GM19468 (cell line): Measurements from ENCODE around the gene SLC22A7.
"Not testable (repeated sequence)": the region's sequence is repeated elsewhere in the genome, so short reads cannot be mapped to it uniquely, and the experiment has no call there.

ENCODE experiments used
- ATAC-seq: cut with Tn5 transposase; IDR thresholded peaks from one replicate; pipeline ENCODE4 v1.9.1; 2021; ENCODE audit warnings: mild to moderate bottlenecking, moderate library complexity, moderate number of reproducible peaks; ENCODE audit not compliant: unreplicated experiment; ENCODE audit errors: extremely low read depth

The SLC22A7 gene

DNA sequence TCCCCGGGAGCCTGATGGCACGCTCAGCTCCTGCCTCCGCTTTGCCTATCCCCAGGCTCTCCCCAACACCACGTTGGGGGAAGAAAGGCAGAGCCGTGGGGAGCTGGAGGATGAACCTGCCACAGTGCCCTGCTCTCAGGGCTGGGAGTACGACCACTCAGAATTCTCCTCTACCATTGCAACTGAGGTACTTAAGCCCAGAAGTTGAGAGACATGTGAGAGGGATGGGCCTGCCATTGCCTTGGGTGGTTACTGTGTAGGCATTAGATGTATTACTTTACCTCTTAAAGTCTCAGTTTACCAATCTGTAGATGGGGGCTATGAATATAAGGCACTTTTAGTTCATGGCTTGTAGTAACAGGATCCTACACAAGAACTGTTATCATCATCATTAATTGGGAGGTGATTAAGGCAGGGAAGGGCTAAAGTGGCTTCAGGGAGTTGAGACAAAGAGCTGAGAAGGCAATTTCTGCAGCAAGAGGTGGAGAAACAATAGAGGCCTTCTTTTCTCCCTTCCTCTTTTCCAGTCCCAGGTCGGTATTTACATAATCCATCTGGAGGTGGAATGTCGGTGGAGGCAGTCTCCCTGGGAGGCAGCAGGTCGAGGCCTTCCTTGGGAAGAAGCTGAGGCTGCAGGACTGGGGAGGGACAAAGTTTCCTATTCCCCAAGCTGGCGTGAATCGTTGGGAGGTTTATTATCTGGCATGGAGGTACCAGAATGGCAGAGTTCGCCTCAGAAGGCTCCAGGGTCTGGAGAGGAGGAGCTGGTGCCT is 691 bp downstream of the SLC22A7 start:
- ATAC-seq, result no peak

DNA sequence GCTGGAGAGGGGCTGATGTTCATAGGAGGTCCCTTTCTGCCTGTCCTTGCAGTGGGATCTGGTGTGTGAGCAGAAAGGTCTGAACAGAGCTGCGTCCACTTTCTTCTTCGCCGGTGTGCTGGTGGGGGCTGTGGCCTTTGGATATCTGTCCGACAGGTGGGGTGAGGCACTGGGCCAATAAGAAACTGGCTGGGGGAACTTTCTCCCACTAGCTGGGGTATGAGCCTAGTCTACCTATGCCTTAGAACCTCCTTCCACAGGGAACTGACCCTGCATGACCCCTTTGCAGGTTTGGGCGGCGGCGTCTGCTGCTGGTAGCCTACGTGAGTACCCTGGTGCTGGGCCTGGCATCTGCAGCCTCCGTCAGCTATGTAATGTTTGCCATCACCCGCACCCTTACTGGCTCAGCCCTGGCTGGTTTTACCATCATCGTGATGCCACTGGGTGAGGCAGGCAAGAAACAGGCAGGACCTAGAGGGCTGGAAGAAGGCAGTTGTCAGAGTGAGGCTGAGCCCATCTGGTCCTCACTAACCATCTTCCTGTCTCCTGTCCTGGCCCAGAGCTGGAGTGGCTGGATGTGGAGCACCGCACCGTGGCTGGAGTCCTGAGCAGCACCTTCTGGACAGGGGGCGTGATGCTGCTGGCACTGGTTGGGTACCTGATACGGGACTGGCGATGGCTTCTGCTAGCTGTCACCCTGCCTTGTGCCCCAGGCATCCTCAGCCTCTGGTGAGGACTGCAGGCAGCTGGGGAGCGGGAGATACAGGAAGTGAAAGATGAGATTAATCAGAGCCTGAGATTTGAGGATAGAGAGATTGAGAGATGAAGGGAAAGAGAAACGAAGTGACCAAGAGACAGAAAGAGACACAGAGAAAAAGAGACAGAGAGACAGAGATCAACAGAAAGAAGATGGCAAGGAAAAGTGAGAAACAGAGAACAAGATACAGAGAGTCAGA is 1.6 kb downstream of the SLC22A7 start:
- ATAC-seq, result no peak

DNA sequence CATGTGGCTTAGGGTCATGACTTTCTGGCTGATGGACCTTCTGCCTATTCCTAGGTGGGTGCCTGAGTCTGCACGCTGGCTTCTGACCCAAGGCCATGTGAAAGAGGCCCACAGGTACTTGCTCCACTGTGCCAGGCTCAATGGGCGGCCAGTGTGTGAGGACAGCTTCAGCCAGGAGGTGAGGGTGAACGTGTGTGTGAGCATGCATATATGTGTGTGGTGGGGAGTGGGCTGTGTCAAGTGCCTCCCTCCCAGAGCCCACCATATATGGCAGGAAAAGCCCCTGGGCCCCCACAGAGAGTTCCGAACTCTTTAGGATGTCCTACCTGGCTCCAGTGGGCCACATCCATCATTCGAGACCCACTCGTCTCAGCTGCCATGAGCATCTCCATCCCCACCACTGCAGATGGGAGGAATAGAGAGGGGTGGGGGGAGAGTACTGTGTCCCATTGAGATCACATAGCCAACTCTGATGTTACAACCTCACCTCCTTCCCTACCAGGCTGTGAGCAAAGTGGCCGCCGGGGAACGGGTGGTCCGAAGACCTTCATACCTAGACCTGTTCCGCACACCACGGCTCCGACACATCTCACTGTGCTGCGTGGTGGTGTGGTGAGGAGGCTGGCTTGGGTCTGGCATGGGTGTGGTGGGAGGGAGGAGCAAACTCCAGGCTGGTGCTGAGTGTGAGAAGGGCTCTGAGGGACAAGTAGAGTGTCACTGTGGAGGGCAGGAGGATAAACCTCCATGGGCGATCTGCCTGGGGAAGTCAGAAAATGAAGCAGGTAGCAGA is 3.2 kb downstream of the SLC22A7 start:
- no peak for ATAC-seq

DNA sequence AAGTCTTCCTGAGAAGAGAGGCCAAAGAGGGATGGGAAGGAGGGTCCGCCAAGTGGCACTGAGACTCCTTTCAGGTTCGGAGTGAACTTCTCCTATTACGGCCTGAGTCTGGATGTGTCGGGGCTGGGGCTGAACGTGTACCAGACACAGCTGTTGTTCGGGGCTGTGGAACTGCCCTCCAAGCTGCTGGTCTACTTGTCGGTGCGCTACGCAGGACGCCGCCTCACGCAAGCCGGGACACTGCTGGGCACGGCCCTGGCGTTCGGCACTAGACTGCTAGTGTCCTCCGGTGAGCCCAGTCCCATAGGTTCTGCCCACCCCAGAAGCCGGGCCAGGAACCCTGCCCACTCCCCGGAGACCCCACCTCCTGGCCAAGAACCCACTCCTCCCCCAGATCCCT is 4.1 kb downstream of the SLC22A7 start:
- no peak for ATAC-seq

DNA sequence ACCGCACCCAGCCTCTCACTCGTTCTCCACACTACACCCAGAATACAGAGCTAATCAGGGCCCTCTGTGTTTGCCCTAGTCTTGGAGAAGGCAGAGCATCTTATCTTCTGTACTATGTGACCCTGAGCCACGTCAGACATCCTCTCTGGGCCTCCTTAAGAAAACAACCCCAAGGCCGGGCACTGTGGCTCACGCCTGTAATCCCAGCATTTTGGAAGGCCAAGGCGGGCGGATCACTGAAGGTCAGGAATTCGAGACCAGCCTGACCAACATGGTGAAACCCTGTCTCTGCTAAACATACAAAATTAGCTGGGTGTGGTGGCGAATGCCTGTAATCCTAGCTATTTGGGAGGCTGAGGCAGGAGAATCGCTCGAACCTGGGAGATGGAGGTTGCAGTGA is 4.9 kb downstream of the SLC22A7 start:
- not testable (repeated sequence) for ATAC-seq

DNA sequence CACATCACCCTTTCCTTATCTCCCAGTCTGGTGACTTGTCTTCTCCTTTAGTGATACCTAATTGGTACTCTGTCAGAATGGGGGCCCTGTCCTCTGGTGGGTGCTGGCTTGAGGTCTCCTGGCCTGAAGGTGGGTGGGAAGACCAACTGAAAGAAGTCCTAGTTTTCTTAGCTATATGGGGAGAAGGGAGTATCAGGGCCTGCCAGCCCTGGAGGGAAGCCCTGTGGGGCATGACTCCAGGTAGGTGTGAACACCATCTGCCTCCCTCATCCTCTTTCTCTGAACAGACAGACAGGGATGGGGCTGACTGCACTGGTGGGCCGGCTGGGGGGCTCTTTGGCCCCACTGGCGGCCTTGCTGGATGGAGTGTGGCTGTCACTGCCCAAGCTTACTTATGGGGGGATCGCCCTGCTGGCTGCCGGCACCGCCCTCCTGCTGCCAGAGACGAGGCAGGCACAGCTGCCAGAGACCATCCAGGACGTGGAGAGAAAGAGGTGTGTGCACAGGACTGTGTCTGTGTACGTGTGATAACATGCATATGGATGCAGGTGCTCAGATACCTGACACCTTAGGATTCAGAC is 5.8 kb downstream of the SLC22A7 start:
- no peak for ATAC-seq

DNA sequence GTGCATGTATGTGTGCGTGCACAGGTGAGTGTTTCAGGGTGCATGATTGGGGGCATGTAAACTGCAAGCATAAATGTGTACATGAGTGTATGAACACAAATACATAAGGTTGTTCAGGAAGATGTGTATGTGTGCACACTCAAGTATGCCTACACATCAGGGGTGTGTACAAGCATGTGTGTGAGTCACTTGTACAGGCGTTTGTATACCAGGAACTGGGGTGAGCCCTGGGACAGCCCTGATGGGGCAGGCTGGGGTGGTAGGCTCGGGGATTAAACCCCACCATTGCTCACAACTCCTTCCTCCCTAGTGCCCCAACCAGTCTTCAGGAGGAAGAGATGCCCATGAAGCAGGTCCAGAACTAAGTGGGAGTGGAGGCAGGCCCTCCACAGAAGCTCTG is 6.3 kb downstream of the SLC22A7 start:
- ATAC-seq, result no peak

DNA sequence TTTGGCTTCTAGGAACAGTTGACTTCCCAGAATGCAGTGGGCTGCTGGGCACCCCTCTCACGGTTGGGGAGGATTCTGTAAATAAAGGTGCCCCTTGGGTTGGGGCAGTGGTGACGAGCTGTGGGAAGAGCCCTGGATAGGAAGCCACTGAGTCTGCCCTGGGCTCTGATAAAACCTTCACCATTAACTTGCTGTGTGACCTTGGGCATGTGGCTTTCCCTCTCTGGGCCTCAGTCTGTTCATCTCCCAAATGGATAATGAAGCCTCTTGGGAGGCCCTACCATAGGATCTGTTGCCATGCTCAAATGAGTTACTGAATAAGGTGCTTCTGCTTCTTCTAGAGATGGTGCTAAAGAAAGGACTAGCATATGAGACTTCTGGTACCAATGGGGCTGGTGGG is 6.8 kb downstream of the SLC22A7 start:
- ATAC-seq, result no peak

DNA sequence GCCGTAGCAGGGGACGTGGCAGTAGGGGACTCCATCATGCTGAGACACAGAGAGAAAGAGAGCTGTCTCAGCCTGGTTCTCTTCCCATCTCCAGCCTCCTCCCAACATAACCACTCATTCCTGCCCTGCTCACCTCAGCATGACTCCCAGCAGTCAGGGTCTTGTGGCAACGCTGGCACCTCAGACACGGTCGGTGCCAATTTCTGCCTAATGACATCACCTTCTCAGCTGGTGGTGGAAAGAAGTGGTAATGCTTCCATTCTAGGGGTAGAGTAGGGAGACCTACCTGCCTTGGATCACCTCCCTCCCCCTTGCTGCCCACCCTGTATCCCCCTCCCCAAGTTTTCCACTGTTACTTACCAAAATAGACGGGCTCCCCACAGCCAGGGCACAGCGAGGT is 8.0 kb downstream of the SLC22A7 start:
- ATAC-seq, result no peak

DNA sequence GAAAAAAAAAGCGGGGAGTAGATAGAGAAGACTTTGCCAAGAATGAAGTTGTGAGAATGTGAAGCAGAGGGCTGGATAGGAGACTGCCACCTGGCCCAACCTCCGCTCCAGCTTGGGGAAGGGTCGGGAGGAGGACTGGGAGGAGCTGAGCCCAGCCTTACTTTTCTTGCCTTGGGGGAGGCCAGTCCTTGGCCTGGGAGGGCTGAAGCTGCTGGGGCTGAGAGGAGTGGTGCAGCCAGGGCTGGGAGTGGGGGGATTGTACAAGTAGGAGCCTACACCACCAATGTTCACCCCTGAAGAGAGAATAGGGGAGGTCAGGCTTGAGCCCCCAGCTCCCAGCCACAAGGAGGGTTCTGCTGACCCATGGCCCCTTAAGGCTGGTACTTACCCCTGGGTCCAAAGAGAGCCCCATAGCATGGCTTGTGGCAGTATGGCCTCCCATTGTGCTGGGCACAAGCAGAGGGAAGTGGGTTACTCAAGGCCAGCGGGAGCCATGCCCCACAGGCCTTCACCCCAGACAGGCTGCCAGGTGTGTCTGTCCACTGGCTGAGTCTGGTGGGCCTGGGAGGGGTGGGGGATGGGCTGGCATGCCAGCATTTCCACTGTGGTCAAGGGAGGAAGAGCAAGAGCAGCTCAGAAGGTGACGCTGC is 9.5 kb downstream of the SLC22A7 start:
- ATAC-seq, result no peak

DNA sequence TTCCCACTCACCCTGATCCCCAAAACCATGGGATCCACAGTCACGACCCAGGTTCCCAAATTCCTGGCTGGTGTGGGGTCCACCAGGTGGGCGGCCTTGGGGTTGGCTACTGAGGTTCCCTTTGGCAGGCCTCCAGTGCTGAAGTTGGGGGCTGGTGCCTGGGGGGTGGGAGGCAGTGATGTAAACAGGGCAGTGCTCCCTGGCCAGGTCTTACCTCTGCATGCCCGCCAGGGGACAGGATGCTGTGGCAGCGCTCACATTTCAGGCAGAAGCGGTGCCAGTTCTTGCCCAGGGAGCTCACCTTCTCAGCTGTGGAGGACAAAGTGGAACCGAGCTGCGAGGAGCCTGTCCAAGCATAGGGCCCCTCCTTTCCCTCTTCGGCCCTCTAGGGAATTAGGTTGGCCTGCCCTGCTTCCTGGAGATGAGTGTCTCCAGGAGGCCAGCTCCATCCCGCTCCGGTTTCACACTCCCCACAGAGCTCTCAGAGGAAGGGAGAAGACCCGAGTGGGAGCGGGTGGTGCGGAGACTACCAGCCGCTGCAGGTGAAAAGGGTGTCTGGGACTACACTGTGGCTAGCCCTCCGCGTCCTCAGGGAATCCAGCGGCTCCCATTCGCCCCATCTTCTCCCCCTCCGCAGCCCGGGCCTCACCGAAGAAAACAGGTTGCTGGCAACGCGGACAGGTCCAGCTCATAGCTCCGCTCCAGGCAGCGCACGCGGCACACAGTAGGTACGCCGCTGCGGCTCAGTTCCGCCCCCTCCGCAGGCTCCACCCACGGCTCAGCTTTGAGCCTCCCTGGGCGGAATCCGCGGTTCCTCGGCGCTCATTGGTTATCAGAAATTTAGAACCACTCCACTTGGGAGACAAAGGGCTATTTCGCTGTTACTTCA is 10.3 kb downstream of the SLC22A7 start, which contains the start of gene CRIP3:
Gene CRIP3 (minus strand): TSS at position 726 of the 889 bp plus-strand sequence. CDS start 34 bp downstream, at position 692.
- peak; percentile 21 for ATAC-seq

DNA sequence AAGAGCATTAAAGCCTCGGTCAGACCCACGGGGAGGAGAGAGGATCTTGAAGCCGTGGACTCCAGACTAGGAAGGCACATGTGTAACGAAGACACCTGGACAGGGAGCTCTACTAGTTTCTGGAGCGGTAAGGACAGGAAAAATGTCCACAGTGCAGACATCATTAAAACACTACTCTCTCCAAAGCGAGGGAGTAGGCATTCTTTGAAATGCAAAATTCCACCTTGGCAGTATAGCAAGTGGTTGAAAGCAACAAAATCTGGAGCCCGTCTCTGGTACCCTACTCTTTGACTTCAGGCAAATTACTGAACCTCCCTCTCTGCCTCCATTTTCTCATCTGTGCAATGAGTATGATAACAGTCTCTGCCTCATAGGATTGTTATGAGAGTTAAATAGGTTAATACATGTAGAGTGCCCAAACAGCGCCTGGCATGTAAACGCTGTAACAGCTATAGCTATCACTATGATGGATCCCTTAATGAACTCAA is 11.0 kb downstream of the SLC22A7 start:
- no peak for ATAC-seq

DNA sequence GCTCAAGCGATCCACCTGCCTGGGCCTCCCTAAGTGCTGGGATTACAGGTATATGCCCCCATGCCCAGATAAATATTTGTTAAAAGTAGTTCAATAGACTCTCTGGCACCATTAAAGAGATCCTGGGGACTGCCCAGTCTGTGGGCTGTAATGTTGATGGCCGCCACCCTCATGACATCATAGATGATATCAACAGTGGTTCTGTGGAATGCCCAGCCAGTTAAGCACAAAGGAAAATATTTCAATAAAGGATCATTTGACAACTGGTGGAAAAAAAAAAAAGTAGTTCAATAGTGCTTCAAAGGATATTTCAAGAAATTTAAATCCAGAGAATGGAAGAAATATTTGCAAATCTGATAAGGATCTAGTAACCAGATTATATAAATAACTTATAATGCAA is 12.1 kb downstream of the SLC22A7 start:
- no peak for ATAC-seq

DNA sequence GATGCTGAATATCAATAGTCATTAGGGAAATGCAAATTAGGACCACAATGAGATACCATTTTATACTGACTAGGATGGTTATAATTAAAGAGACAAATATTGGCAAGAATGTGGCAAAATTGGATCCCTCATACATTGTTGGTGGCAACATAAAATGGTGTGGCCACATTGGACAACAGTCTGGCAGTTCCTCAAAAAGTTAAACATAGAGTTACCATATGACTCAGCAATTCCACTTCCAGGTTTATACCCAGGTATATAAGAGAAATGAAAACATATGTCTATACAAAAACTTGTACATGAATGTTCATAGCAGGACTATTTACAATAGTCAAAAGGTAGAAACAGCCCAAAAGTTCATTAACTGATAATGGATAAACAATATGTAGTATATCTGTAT is 12.6 kb downstream of the SLC22A7 start:
- no peak for ATAC-seq

DNA sequence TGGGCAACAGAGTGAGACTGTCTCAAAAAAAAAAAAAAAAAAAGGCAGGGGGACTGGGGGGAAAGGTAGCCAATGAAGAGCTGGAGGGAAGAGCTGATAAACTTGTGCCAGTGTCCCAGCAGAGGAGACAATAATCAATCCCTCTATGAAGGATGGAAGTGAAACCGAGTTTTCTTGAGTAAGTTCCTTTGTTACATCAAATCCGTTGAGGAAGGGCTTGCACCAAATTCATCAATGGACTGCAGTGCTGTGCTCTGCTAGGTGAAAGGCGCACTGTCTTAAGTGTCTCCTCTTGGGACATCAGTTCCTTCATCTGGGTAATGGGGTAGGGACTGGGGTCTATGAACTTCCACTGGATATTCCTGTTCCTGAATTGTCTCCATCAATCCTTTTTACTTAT is 13.6 kb downstream of the SLC22A7 start:
- ATAC-seq, result no peak

DNA sequence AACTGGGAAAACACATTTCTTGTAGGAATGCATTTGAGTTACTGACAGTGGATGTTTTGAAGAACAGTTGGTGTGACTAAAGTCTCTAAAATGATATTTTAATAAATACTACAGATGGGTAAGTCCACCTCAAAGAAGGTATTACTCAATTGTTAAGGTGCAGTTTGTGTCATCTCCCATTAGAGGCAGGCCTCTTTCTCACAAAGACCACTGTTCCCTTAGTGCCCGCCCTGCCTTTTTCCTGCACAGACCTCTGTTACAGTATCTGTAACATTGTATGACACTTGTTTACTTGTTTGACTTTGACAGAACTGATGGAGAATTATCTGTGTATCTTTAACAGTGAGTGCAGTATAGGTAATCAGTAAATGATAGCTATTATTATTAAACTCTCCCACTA is 15.8 kb downstream of the SLC22A7 start:
- ATAC-seq, result no peak

DNA sequence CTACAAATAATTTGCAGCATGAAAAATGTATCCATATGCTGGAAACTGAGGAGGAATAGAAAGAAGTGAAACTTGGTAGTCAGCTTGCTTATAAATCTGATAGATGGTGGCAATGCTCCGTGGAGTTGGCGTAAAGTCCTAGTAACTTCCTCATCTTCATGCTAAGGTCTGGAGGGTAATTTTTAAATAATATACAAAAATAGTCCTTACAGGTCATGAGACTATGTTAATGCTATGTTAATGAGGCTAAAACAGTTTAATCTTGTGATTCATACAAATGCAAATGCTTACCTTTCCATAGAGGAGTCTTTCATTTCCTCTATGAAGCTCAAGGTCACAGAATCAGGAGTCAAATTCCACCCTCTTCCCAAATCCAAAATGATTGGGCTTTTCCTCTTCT is 20.0 kb downstream of the SLC22A7 start:
- no peak for ATAC-seq

DNA sequence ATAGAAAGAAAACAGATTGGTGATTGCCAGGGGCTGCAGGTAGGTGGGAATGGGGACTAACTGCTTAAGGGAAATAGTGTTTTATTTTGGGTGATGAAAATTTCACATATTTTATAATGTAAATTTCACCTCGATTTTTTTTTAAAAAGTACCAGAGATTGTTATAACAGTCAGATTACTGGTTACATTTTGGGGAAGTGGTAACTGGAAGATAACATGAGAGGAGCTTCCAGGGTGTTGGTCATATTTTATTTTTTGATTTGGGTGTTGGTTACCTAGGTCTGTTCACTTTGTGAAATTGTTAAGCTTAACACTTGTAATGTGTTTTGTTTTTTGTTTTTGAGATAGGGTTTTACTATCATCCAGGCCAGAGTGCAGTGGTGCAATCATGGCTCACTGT is 27.8 kb downstream of the SLC22A7 start:
- no peak for ATAC-seq
